Activated T-cell treated with anti-CD3 and anti-CD28 coated beads, Interleukin-2, amount 50 U/mL, for 24 hours (primary cell): Measurements from ENCODE around the gene DOK1.
"Not testable (repeated sequence)": the region's sequence is repeated elsewhere in the genome, so short reads cannot be mapped to it uniquely, and the experiment has no call there.

Experiments used
- DNase-seq: peaks from one replicate; pipeline ENCODE4 v3.0.0-alpha.2; 2020
- H3K27ac Mint-ChIP-seq: 2 replicates; pipeline ENCODE4 v1.8.0; 2020; ENCODE audit warnings: mild to moderate bottlenecking, mixed read lengths
- H3K27me3 Mint-ChIP-seq: 2 replicates; pipeline ENCODE4 v1.8.0; 2020; ENCODE audit warnings: mixed read lengths
- H3K36me3 Mint-ChIP-seq: 2 replicates; pipeline ENCODE4 v1.8.0; 2020; ENCODE audit warnings: low read depth, mixed read lengths
- H3K4me1 Mint-ChIP-seq: 2 replicates; pipeline ENCODE4 v1.8.0; 2020; ENCODE audit warnings: low read depth, mixed read lengths
- H3K4me3 Mint-ChIP-seq: 2 replicates; pipeline ENCODE4 v1.8.0; 2020; ENCODE audit warnings: mild to moderate bottlenecking, moderate library complexity, mixed read lengths
- H3K9me3 Mint-ChIP-seq: 2 replicates; pipeline ENCODE4 v1.8.0; 2020; ENCODE audit warnings: mixed read lengths

The DOK1 gene

DNA sequence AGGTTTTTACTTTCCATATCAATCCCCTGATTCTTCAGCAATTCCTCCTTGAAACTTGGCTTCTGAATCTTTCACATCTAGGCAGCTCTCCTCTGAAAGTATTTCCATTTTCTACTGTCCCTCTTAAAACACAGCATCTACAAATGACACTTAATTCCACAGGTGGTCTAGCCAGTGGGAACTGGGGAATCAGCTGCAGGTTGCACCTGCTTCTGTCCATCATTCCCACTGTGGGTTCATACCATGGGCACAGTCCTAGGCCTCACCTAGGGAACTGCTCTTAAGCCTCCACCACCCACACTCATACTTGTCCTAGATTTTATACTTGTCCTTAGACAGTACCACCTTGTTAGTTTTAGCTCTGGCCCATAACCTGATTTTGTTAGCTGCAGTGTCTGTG is 3.0 kb upstream of the DOK1 start:
- Mint-ChIP-seq H3K27ac (no peak overlapping the region), H3K4me3 (no peak overlapping the region)

DNA sequence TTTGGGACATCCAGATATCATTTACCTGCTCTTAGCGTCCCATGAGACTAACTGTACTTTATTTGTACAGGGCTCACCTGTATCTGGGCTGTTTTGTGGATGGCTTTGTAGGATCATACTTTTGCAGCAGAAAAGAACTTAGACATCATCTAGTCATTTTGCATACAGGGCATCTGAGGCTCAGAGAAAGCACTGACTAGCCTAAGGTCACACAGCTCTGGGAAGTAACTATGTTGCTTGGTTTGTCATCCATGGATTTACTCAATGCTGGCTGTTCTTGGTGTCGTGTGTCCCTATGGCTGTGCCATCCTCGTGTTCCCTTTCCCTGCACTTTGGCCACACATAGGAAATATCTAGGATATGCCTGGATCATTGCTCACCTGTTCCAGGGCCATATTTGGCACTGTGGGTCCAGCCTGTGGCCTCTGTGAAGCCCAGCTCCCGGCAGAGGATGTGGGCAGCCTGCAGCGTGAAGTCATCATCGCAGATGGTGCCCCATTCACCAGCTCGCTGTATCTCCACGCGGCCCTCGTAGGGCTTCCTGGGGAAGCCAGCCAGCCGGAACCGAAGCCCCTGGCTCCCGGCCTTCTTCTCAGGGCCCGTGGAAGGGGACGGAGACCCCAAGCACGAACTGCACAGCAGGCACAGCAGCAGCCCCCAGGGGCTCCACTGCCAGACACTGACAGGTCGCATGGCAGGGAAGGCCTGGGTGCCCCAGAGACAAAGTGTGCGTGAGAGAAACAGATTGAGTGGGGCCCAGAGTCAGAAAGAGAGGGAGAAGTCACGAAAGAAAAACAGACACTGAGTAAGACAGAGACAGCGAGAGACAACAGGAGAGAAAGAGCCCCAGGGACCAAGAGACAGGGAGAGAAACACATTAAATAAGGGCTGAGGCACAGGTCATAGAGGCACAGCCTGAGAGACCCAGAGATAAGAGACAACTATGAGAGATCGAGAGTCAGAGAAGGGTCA is 2.3 kb upstream of the DOK1 start:
- Mint-ChIP-seq H3K27me3 (peaks cover 43% of the 10 kb centered on the region), H3K4me1 (peaks cover 22% of the 10 kb centered on the region)

More for the DNA sequence above, 3.0 kb upstream of the DOK1 start:
- Mint-ChIP-seq H3K27me3 (peaks cover 45% of the 10 kb centered on the region), H3K36me3 (peaks cover 16% of the 10 kb centered on the region), H3K4me1 (peaks cover 22% of the 10 kb centered on the region), H3K9me3 (no peaks in the 10 kb centered on the region)
- no peak for DNase-seq

DNA sequence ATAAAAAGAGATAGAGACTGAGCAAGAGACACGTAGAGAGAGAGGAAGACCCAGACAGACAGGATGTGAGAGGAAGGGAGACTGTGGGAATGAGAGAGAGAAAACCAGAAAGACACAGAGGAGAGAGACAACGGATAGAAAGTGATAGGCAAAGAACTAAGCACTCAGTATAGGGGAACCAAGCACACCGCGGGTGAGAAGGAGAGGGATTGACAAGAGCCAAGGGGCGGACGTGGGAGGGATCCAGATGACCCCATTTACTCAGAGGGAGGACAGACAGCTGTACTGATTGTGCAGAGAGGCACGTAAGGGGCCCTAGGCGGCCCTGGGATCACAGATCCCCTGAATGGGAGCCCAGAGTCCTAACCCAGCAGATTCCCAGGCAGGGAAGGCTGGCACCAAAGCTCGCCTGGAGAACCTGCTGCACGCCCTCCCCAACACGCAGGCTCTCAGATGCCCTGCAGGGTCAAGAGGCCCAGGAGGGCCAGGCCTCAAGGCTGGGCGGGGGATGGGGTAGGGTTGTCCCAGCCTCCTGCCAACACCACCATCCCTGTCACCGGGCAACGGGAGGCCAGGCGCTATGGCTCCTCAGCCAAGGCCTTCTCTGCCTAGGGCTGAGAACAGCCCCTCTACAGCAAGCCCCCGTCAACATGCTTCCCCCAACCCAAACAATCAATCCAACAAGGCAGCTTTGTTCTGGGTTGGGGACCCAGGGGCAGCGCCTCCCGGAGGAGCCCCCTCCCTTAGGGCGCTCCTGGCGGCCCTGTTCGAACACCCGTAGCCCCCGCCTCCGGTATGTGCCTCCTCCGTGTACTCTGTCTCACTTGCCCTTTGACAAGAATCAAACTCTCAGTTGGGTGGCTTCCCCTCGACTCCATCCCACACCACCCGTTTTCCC is 1.4 kb upstream of the DOK1 start:
- peaks cover 35% of the 10 kb centered on the region for H3K27me3 Mint-ChIP-seq
- H3K4me3 Mint-ChIP-seq: peak overlapping the region; percentile 92
- peaks cover 26% of the 10 kb centered on the region for H3K36me3 Mint-ChIP-seq
- DNase-seq: no peak
- H3K9me3 Mint-ChIP-seq: no peaks in the 10 kb centered on the region
- H3K4me1 Mint-ChIP-seq: peaks cover 21% of the 10 kb centered on the region
- peak overlapping the region; percentile 30 for H3K27ac Mint-ChIP-seq

More for the DNA sequence above, 2.3 kb upstream of the DOK1 start:
- Mint-ChIP-seq H3K4me3 (no peak overlapping the region), H3K27ac (peak overlapping the region; percentile 1), H3K9me3 (no peaks in the 10 kb centered on the region), H3K36me3 (peaks cover 22% of the 10 kb centered on the region)
- no peak for DNase-seq

DNA sequence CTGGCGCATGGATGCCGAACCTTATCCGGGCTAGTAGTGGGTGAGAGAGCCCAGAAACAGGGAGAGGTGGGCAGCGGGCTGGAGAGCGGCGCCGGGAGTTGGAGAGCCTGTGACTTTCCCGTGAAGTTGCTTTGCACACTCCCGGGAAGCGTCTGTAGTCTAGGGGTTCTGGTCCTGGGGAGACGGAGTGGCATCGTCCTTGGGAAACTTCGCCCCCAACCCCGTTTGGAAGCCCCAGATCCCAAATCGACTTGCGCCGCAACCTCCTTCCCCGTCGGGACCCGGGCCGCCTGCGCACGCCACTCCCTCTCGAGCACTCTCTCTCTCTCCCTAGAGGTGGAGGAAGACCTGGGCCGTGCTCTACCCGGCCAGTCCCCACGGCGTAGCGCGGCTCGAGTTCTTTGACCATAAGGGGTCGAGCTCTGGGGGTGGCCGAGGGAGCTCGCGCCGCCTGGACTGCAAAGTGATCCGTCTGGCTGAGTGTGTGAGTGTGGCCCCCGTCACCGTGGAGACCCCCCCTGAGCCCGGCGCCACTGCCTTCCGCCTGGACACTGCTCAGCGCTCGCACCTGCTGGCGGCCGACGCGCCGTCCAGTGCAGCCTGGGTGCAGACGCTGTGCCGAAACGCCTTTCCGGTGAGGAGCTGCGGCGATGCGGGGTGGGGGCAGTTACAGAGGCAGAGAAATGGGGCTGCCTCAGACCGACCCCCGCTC is 456 bp downstream of the DOK1 start:
- H3K4me3 Mint-ChIP-seq: peak overlapping the region; percentile 92
- DNase-seq: peak; percentile 74
- H3K36me3 Mint-ChIP-seq: peaks cover 26% of the 10 kb centered on the region
- H3K27me3 Mint-ChIP-seq: peaks cover 20% of the 10 kb centered on the region
- H3K4me1 Mint-ChIP-seq: peaks cover 14% of the 10 kb centered on the region
- H3K27ac Mint-ChIP-seq: peak overlapping the region; percentile 92
- H3K9me3 Mint-ChIP-seq: no peaks in the 10 kb centered on the region

DNA sequence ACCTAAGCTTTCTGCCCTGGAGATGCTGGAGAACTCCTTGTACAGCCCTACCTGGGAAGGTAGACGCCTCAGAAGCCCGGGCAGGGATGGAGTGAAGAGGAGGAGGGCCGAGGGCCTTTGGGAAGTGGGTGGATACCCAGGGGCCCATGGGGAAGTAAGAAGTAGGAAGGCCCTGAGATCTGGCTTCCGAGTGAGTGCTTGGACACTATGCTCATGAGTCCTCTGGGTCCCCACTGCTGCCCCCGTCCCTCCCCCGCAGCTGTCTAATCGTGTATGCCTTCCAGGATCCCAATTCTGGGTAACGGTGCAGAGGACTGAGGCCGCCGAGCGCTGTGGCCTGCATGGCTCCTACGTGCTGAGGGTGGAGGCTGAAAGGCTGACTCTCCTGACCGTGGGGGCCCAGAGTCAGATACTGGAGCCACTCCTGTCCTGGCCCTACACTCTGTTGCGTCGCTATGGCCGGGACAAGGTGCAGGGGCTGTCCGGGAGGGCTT is 1.1 kb downstream of the DOK1 start:
- Mint-ChIP-seq H3K36me3 (peaks cover 26% of the 10 kb centered on the region), H3K27me3 (peaks cover 20% of the 10 kb centered on the region), H3K4me1 (peaks cover 19% of the 10 kb centered on the region), H3K4me3 (peak overlapping the region; percentile 92), H3K27ac (peak overlapping the region; percentile 92), H3K9me3 (no peaks in the 10 kb centered on the region)
- DNase-seq: no peak

DNA sequence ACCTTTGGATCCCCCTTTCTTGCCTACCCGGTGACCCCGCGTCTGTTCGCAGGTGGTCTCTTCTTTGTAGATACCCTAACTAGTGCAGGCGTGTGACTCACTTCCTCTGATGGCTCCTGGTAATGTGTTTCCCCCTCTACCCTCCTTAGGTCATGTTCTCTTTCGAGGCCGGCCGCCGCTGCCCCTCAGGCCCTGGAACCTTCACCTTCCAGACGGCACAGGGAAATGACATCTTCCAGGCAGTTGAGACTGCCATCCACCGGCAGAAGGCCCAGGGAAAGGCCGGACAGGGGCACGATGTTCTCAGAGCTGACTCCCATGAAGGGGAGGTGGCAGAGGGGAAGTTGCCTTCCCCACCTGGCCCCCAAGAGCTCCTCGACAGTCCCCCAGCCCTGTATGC is 1.6 kb downstream of the DOK1 start:
- no peak for DNase-seq
- peaks cover 26% of the 10 kb centered on the region for H3K36me3 Mint-ChIP-seq
- H3K27ac Mint-ChIP-seq: no peak overlapping the region
- peak overlapping the region; percentile 92 for H3K4me3 Mint-ChIP-seq
- H3K27me3 Mint-ChIP-seq: peaks cover 18% of the 10 kb centered on the region
- H3K4me1 Mint-ChIP-seq: peaks cover 20% of the 10 kb centered on the region
- H3K9me3 Mint-ChIP-seq: no peaks in the 10 kb centered on the region

DNA sequence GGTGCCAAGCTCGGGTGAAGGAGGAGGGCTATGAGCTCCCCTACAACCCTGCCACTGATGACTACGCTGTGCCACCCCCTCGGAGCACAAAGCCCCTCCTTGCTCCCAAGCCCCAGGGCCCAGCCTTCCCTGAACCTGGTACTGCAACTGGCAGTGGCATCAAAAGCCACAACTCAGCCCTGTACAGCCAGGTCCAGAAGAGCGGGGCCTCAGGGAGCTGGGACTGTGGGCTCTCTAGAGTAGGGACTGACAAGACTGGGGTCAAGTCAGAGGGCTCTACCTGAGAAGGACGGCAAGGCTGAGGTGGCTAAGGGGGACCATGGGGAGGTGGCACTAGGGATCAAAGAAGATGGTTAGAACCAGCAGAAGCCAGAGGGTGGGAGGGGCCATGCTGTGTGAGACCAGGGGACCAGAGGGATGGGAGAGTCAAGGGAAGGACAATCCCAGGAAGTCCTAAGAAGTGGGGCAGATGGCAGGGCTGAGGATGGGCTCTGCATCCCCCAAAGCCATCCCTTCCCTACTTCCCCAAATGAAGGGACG is 2.4 kb downstream of the DOK1 start:
- Mint-ChIP-seq H3K9me3 (no peaks in the 10 kb centered on the region), H3K4me1 (peaks cover 20% of the 10 kb centered on the region), H3K36me3 (peaks cover 26% of the 10 kb centered on the region), H3K4me3 (peak overlapping the region; percentile 23), H3K27ac (no peak overlapping the region), H3K27me3 (peaks cover 13% of the 10 kb centered on the region)
- DNase-seq: no peak

DNA sequence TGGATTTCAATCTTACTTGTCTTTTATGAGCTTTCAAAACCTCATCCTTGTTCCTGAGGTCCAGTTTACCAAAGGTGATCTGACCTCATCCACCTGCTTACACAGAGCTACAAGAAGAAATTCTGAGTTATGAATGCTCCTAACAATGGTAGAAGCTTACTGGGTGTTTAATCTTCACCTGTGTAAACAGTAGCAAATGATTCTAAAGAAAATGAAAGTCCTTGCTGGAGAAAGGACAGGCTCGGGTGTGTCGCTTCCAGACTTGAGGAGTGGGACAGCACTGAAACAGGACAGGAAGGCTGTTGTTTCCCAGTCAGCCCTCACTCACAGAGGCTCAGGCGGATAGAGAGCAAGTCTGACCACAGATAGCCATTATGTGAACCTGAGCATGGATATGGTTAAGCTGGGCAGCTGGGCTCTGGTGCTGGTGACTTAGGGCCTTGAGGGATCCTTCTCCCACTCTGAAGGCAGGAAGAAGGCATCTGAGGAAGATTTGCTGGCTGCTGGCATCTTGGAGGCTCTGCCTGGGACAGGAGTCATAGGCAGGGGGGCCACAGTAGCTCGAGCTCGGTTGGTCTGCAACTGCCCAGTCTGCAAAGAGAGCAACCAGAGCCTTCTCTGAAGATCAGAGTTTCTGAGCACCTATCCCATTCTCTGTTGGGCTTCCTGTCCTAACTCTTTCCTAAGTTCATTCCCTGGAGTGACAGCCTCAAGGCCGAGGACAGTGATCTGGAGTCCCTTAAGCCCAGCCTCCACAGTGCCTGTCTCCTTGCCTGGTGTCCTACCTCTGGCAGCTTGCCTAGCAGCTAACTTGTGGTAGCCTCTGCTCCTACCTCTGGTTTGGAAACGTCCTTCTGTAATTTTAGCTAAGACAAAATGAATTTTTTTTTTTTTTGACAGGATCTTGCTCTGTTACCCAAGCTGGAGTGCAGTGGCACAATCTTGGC is 4.0 kb downstream of the DOK1 start:
- H3K4me1 Mint-ChIP-seq: peaks cover 15% of the 10 kb centered on the region
- H3K9me3 Mint-ChIP-seq: no peaks in the 10 kb centered on the region
- peaks cover 26% of the 10 kb centered on the region for H3K36me3 Mint-ChIP-seq
- no peak for DNase-seq
- H3K27me3 Mint-ChIP-seq: peaks cover 14% of the 10 kb centered on the region
- H3K27ac Mint-ChIP-seq: no peak overlapping the region
- H3K4me3 Mint-ChIP-seq: no peak overlapping the region

DNA sequence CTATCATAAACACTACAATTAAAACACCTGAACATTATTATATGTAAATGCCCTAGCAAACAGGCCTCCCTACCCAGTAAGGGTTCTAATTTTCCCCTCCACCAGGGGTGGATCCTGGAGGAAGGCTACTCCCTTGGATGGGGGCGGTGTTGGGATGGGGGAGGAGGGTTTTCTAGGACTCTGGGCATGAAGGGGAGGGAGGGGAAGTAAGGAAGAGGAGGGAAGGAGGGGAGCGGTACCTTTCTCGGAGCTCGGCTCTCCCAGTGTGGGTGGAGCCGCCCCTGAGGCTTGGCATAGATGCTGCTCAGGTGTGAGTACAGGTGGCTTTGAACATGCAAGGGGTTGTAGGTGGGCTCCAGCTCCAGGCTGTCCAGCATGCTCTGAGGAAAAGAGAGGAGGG is 5.4 kb downstream of the DOK1 start:
- Mint-ChIP-seq H3K4me3 (no peak overlapping the region), H3K27ac (no peak overlapping the region), H3K4me1 (peaks cover 19% of the 10 kb centered on the region), H3K36me3 (peaks cover 22% of the 10 kb centered on the region), H3K27me3 (peaks cover 24% of the 10 kb centered on the region), H3K9me3 (no peaks in the 10 kb centered on the region)
- no peak for DNase-seq

DNA sequence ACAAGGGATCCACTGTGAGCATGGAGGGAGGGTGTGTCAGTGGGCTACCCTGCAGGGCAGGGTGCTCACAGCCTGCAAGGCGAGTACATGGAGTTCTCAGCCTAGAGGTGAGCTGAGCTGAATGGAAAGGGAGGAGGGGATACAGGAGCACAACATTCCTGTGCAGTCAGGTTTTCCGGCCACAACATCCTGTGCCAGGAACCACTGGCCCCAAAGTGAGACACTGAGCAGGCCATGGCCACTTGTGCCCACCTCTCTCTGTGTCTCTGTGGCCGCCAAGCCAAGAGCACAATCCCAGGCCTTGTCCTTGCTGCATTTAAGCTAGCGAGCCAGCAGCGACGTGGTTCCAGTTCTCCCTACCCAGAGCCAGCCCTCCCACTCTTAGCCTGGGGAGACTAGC is 6.1 kb downstream of the DOK1 start:
- no peak for DNase-seq
- Mint-ChIP-seq H3K27me3 (peaks cover 24% of the 10 kb centered on the region), H3K4me3 (no peak overlapping the region), H3K36me3 (peaks cover 17% of the 10 kb centered on the region), H3K9me3 (no peaks in the 10 kb centered on the region), H3K4me1 (peaks cover 15% of the 10 kb centered on the region), H3K27ac (no peak overlapping the region)

DNA sequence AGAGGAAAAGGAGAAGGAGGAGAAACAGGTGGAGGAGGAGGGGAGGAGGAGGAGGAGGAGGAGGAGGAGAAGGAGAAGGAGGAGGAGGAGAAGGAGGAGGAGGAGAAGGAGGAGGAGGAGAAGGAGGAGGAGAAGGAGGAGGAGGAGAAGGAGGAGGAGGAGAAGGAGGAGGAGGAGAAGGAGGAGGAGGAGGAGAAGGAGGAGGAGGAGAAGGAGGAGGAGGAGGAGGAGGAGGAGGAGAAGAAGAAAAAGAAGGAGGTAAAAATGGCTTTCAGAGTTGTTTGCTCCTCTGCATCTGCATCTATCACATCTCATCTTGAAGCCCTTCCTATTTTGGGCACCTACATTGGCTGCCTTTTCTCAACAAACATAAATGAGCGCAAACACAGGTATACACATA is 6.5 kb downstream of the DOK1 start:
- not testable (repeated sequence) for DNase-seq, H3K9me3 Mint-ChIP-seq, H3K4me3 Mint-ChIP-seq, H3K27ac Mint-ChIP-seq
- Mint-ChIP-seq H3K36me3 (peaks cover 15% of the 10 kb centered on the region), H3K4me1 (peaks cover 16% of the 10 kb centered on the region), H3K27me3 (peaks cover 24% of the 10 kb centered on the region)

DNA sequence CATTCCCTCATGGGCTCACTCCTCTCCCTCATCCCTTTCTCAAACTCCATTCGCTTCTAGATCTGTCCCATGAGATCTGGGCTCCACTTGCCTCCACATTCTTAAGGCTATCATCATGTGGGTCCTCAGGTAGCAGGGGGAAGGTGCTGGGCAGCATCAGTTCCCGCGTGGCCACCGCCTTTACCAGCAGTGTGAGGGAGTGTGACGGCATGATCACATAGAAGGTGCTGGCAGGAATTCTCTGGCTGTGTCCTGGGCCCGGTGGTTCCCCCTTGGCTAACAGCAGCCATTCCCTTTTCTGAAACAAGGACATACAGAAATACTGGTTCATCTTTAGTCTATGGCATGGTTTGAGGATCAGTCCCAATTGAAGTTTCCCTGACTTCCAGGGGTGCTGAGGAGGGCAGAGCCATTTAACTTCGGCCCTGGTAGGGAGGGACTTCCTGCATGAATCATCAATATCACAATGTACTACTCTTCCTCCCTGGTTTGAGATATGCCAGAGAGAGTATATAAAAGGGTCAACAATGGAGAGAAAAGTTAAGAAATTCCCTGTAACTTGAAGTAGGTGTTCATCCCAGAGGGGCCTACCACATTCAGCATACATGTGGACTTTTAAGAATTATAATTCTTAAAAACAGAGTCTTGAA is 7.7 kb downstream of the DOK1 start:
- H3K27me3 Mint-ChIP-seq: peaks cover 24% of the 10 kb centered on the region
- H3K4me3 Mint-ChIP-seq: no peak overlapping the region
- H3K4me1 Mint-ChIP-seq: peaks cover 25% of the 10 kb centered on the region
- H3K27ac Mint-ChIP-seq: no peak overlapping the region
- no peaks in the 10 kb centered on the region for H3K9me3 Mint-ChIP-seq
- no peak for DNase-seq
- H3K36me3 Mint-ChIP-seq: peaks cover 3% of the 10 kb centered on the region

DNA sequence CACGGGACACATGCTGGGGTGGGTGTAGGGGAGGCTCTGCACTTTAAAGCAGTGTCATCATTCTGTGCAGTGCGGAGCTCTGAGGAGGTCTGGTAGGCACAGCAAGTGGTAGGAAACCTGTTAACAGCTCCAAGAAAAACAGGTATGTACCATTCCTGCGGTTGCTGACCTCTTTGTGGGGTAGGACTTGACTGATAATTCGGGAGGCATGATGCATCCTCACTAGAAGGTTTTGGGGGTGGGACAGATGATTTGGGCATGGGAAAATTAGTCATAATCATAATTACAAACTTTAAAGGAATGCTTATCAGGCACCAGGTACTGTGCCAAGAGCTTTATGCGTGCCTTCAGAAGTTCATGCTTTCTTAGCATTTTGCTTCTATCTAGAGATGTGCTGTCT is 9.7 kb downstream of the DOK1 start:
- H3K27me3 Mint-ChIP-seq: peaks cover 24% of the 10 kb centered on the region
- H3K27ac Mint-ChIP-seq: no peak overlapping the region
- H3K9me3 Mint-ChIP-seq: no peaks in the 10 kb centered on the region
- H3K36me3 Mint-ChIP-seq: no peaks in the 10 kb centered on the region
- H3K4me1 Mint-ChIP-seq: peaks cover 39% of the 10 kb centered on the region
- H3K4me3 Mint-ChIP-seq: no peak overlapping the region
- DNase-seq: no peak
